Psoas muscle (tissue), 8 donors: ENCODE data around the gene VMAC. TPM values are rescaled to one million over a fixed set of nuclear protein-coding genes. Genes with fewer than 3 reads are reported as not detected.

Experiments
- ATAC-seq, 4 donors: fragments of 200-7000 bp; cut with Tn5 transposase; one replicate each; pipeline ENCODE4 v1.9.1; 2020; ENCODE audit warnings: moderate library complexity in 3 of 4, mild to moderate bottlenecking in 2 of 4
- DNase-seq, 2 donors: peaks; one replicate each; pipeline ENCODE4 v3.0.0-alpha.2; 2020
- H3K27ac ChIP-seq: fragments of 200-600 bp; one replicate; pipeline ENCODE4 v1.8.0; 2022
- H3K27me3 ChIP-seq, 3 donors: fragments of 200-600 bp in 1 of 3; one replicate each; pipeline versions ENCODE4 v1.6.1 to v1.8.0; 2013 to 2022; ENCODE audit warnings: low read length in 2 of 3, mild to moderate bottlenecking in 2 of 3, moderate library complexity in 1 of 3; ENCODE audit not compliant: insufficient read depth in 3 of 3
- H3K36me3 ChIP-seq, 2 donors: fragments of 200-600 bp in 1 of 2; one replicate each; pipeline versions ENCODE4 v1.6.1 to v1.8.0; 2013 to 2022; ENCODE audit warnings: low read depth in 1 of 2, mild to moderate bottlenecking in 1 of 2, moderate library complexity in 1 of 2; ENCODE audit not compliant: insufficient read depth in 1 of 2
- H3K4me1 ChIP-seq: fragments of 200-600 bp; one replicate; pipeline ENCODE4 v1.8.0; 2022
- H3K4me3 ChIP-seq: fragments of 200-600 bp; one replicate; pipeline ENCODE4 v1.8.0; 2022; ENCODE audit warnings: mild to moderate bottlenecking
- H3K9me3 ChIP-seq: fragments of 200-600 bp; one replicate; pipeline ENCODE4 v1.8.0; 2022
- CTCF ChIP-seq: fragments of 200-600 bp; IDR thresholded peaks from one replicate; pipeline ENCODE4 v1.8.0; 2022; ENCODE audit warnings: antibody characterized with exemption
- WGBS, 3 donors: extraction: QIAGEN DNeasy Blood & Tissue Kit; methylation state at CpG; one replicate each; pipeline versions ENCODE4 v1.1.6 to v1.1.7; 2013; 5-methylcytosine and 5-hydroxymethylcytosine counted together
- intact Hi-C, 2 donors: fragments of 100-400 bp; cut with DNase I; formaldehyde crosslinking; loops; one replicate each; pipeline versions ENCODE4 v1.11.0 to v1.14.2; 2022
- polyA plus RNA-seq, 3 donors: library from polyadenylated mRNA; stranded (reverse); fragments of 200-250 nt; gene quantifications; one replicate each; pipeline ENCODE4 v1.2.3, GENCODE V29; 2013
- total RNA-seq, 4 donors: library from RNA; stranded (reverse); fragmentation: NEBNext Ultra II Directional in 2 of 4; extraction: Animal tissue kit (Norgen Biotek cat#: 25700) in 2 of 4; gene quantifications; one replicate each; pipeline versions ENCODE4 v1.2.1 to v1.2.4, GENCODE V29; 2021 to 2023
- donor health status: healthy with polysubstance abuse.
- donor health status: DM: no; HTN: no; CAD: no; lungs with moderate emphysema.
- donor health status: Bipolar disorder and iron deficiency.
- donor health status: healthy.
- donor health status: DM: yes; HTN: yes; CAD: no.
- donor health status: DM: no; HTN: no; CAD: no.
- donor health status: DM: no; HTN: no; CAD: no.
- donor health status: DM: yes; HTN: yes; CAD: no.

Gene VMAC
- total and polyA plus RNA-seq, 7 donors = 0.73 to 3.0 (median 0.89) TPM

GRCh38 chr19:5895409-5895808 is 9.3 kb upstream of the VMAC start:
- peaks cover 0 to 22% of the 10 kb centered on the region in 2 donors for H3K36me3 ChIP-seq
- no peak for TF ChIP-seq CTCF
- no peak for ATAC-seq
- no peak overlapping the region for H3K4me3 ChIP-seq
- H3K27ac ChIP-seq = no peak overlapping the region
- peaks cover 5% of the 10 kb centered on the region for H3K4me1 ChIP-seq
- peaks cover 0 to 14% (median 0%) of the 10 kb centered on the region in 3 donors for H3K27me3 ChIP-seq
- 77 to 90% (median 84%) methylated on average over 12 to 15 of the region's 15 CpGs for WGBS, 3 donors
- intact Hi-C loops = no loop called here
- no peak for DNase-seq
- no peaks in the 10 kb centered on the region for H3K9me3 ChIP-seq

GRCh38 chr19:5895890-5896289 is 8.8 kb upstream of the VMAC start:
- WGBS, 3 donors = 88 to 90% (median 88%) methylated on average over 8 of the region's 8 CpGs
- Histone ChIP-seq H3K27ac (no peak overlapping the region), H3K27me3 (peaks cover 0 to 12% (median 0%) of the 10 kb centered on the region in 3 donors), H3K4me1 (peaks cover 5% of the 10 kb centered on the region), H3K4me3 (no peak overlapping the region), H3K9me3 (no peaks in the 10 kb centered on the region), H3K36me3 (peaks cover 0 to 22% of the 10 kb centered on the region in 2 donors)
- no peak for ATAC-seq
- TF ChIP-seq CTCF = no peak
- no peak for DNase-seq
- intact Hi-C loops = no loop called here

- DNase-seq (no peak), ATAC-seq (no peak)
- Histone ChIP-seq H3K36me3 (peaks cover 0 to 27% of the 10 kb centered on the region in 2 donors), H3K27me3 (peaks cover 0 to 6% (median 0%) of the 10 kb centered on the region in 3 donors), H3K4me1 (peaks cover 5% of the 10 kb centered on the region), H3K27ac (no peak overlapping the region), H3K4me3 (no peak overlapping the region), H3K9me3 (no peaks in the 10 kb centered on the region)
- 86 to 87% (median 87%) methylated on average over 25 to 29 of the region's 29 CpGs for WGBS, 3 donors
- intact Hi-C loops = no loop called here
- no peak for TF ChIP-seq CTCF
These were observed 8.2 kb upstream of the VMAC start for GRCh38 chr19:5896365-5897076.

- Histone ChIP-seq H3K9me3 (no peaks in the 10 kb centered on the region), H3K27me3 (no peaks in the 10 kb centered on the region), H3K27ac (no peak overlapping the region), H3K4me3 (no peak overlapping the region), H3K4me1 (peaks cover 9% of the 10 kb centered on the region), H3K36me3 (peaks cover 0 to 27% of the 10 kb centered on the region in 2 donors)
- intact Hi-C loops = no loop called here
- 80 to 89% (median 86%) methylated on average over 27 to 30 of the region's 30 CpGs for WGBS, 3 donors
- TF ChIP-seq CTCF = no peak
- ATAC-seq = no peak
- DNase-seq = no peak
These were observed 7.3 kb upstream of the VMAC start for GRCh38 chr19:5897189-5897969.
